ENCODE results near the gene TMEM17.

DNA sequence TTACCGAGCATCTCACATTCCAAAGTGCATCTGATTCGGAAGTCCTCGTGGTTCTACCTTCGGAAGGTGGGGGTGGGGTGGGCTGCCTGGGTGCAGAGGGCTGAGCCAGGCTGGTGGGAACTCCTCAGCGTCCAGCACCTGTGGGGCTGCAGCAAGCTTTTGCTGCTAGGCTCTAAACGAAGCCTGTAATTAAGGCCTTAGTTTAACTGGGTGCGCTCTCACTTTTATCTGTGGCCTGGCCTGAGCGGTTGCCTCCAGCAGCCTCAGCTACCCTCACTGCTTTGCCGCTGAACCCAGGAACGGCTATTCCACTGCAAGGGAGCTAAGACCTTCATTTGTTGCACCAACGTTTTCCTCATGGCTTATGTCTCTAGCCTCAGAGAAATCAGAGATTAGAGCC lies 48.4 kb downstream of the TMEM17 start:
- no peak for TF ChIP-seq POLR2AphosphoS5 (IDR thresholded peaks at IDR 0.05)
- no peak for TF ChIP-seq EP300 (IDR thresholded peaks at IDR 0.05)
- no peak for TF ChIP-seq CTCF (IDR thresholded peaks at IDR 0.05)
